ENCODE data around the gene KRTAP1-5. TPM values are rescaled to one million over a fixed set of nuclear protein-coding genes. Genes with fewer than 3 reads are reported as not detected.
"Not testable (repeated sequence)": the region's sequence is repeated elsewhere in the genome, so short reads cannot be mapped to it uniquely, and the experiment has no call there.

KRTAP1-5 gene
- total RNA-seq, 1 experiment from 2014 or later = not detected

GRCh38 chr17:41002814-41003213 is 24.2 kb downstream of the KRTAP1-5 start:
- Histone ChIP-seq H3K4me2 (peak overlapping the region; percentile 26), H3K9me2 (ENCODE audit: insufficient read depth) (no peaks in the 10 kb centered on the region), H3F3A (ENCODE audit: insufficient read depth, low read depth) (no peaks in the 10 kb centered on the region; the same call in 1 of the 2 replicates), H3K4me3 (no peak overlapping the region), H3K27me3 (ENCODE audit: insufficient read depth, low read depth) (no peaks in the 10 kb centered on the region), H3K27ac (0 out of 2 replicates have a peak overlapping the region, but pooled peaks have one; percentile 21), H4K20me1 (ENCODE audit: insufficient read depth) (no peaks in the 10 kb centered on the region), H3K79me2 (ENCODE audit: low read depth) (no peaks in the 10 kb centered on the region), H3K9me3 (ENCODE audit: insufficient read depth, low read depth) (peaks cover 4% of the 10 kb centered on the region; the same call in 1 of the 2 replicates), H3K4me1 (replicated peaks; ENCODE audit: insufficient read depth) (peaks cover 12% of the 10 kb centered on the region), H2AFZ (no peak overlapping the region), H3K36me3 (ENCODE audit: low read depth) (no peaks in the 10 kb centered on the region)
- intact Hi-C loops (cut with micrococcal nuclease; ENCODE audit: unreplicated experiment) = no loop called here
- TF ChIP-seq EZH2 (IDR thresholded peaks at IDR 0.05; ENCODE audit: low read depth) (no peak), CTCF (conservative IDR thresholded peaks at IDR 0.05) (no peak)
- BruUV-seq (replicated peaks) = no TSS peak
- POLR2A ChIA-PET (ENCODE audit: unreplicated experiment) = no interaction called here
- CTCF ChIA-PET = no interaction called here
- DNase-seq = no peak

- POLR2A ChIA-PET (ENCODE audit: unreplicated experiment) = no interaction called here
Measured at GRCh38 chr17:41001795-41002194, 25.2 kb downstream of the KRTAP1-5 start.

GRCh38 chr17:40999563-40999962 is 27.4 kb downstream of the KRTAP1-5 start, which contains the start of gene KRTAP3-2:
Gene KRTAP3-2, minus strand, starts transcription at chr17:40999906. Its CDS starts 53 bp downstream, at chr17:40999853.
- H3F3A ChIP-seq (ENCODE audit: insufficient read depth, low read depth); CTCF ChIA-PET; intact Hi-C loops (cut with micrococcal nuclease; ENCODE audit: unreplicated experiment); H3K27ac ChIP-seq; DNase-seq; POLR2A ChIA-PET (ENCODE audit: unreplicated experiment); H3K4me3 ChIP-seq; BruUV-seq (replicated peaks); H3K9me3 ChIP-seq (ENCODE audit: insufficient read depth, low read depth); H3K4me2 ChIP-seq; H4K20me1 ChIP-seq (ENCODE audit: insufficient read depth); H3K36me3 ChIP-seq (ENCODE audit: low read depth); H3K9me2 ChIP-seq (ENCODE audit: insufficient read depth); H3K27me3 ChIP-seq (ENCODE audit: insufficient read depth, low read depth); H3K79me2 ChIP-seq (ENCODE audit: low read depth): not testable (repeated sequence)
- H2AFZ ChIP-seq = 0 out of 2 replicates have a peak within 1 kb of the TSS, but pooled peaks have one; percentile 1
- peaks cover 11% of the 10 kb centered on the region for H3K4me1 ChIP-seq (replicated peaks; ENCODE audit: insufficient read depth)

More at GRCh38 chr17:41001795-41002194, 25.2 kb downstream of the KRTAP1-5 start:
- BruUV-seq (replicated peaks) = no TSS peak
- DNase-seq = no peak
- CTCF ChIA-PET = no interaction called here
- TF ChIP-seq CTCF (conservative IDR thresholded peaks at IDR 0.05) = no peak
- no peak for TF ChIP-seq EZH2 (IDR thresholded peaks at IDR 0.05; ENCODE audit: low read depth)
- Histone ChIP-seq H3K9me2 (ENCODE audit: insufficient read depth) (no peaks in the 10 kb centered on the region), H3K79me2 (ENCODE audit: low read depth) (no peaks in the 10 kb centered on the region), H3K4me1 (replicated peaks; ENCODE audit: insufficient read depth) (peaks cover 11% of the 10 kb centered on the region), H3K4me3 (no peak overlapping the region), H3K27me3 (ENCODE audit: insufficient read depth, low read depth) (no peaks in the 10 kb centered on the region), H3K4me2 (no peak overlapping the region), H2AFZ (no peak overlapping the region), H3K9me3 (ENCODE audit: insufficient read depth, low read depth) (peaks cover 4% of the 10 kb centered on the region; the same call in 1 of the 2 replicates), H3F3A (ENCODE audit: insufficient read depth, low read depth) (no peaks in the 10 kb centered on the region; the same call in 1 of the 2 replicates), H3K27ac (no peak overlapping the region), H4K20me1 (ENCODE audit: insufficient read depth) (no peaks in the 10 kb centered on the region), H3K36me3 (ENCODE audit: low read depth) (no peaks in the 10 kb centered on the region)
- intact Hi-C loops (cut with micrococcal nuclease; ENCODE audit: unreplicated experiment) = no loop called here

- H3K79me2 ChIP-seq (ENCODE audit: low read depth) = no peaks in the 10 kb centered on the region
- H3K9me3 ChIP-seq (ENCODE audit: insufficient read depth, low read depth) = 0 out of 2 replicates have a peak, but pooled peaks cover 4% of the 10 kb centered on the region
- no TSS peak for BruUV-seq (replicated peaks)
- H3K27ac ChIP-seq = no peak overlapping the region
- no peaks in the 10 kb centered on the region for H4K20me1 ChIP-seq (ENCODE audit: insufficient read depth)
- H3K4me1 ChIP-seq (replicated peaks; ENCODE audit: insufficient read depth) = peaks cover 1% of the 10 kb centered on the region
- no peaks in the 10 kb centered on the region for H3K9me2 ChIP-seq (ENCODE audit: insufficient read depth)
- H3K36me3 ChIP-seq (ENCODE audit: low read depth) = no peaks in the 10 kb centered on the region
- H3F3A ChIP-seq (ENCODE audit: insufficient read depth, low read depth) = no peaks in the 10 kb centered on the region; the same call in 1 of the 2 replicates
- H3K27me3 ChIP-seq (ENCODE audit: insufficient read depth, low read depth) = no peaks in the 10 kb centered on the region
- intact Hi-C loops (cut with micrococcal nuclease; ENCODE audit: unreplicated experiment) = no loop called here
- no peak for DNase-seq
- no peak overlapping the region for H3K4me3 ChIP-seq
- TF ChIP-seq EZH2 (IDR thresholded peaks at IDR 0.05; ENCODE audit: low read depth) = no peak
- TF ChIP-seq CTCF (conservative IDR thresholded peaks at IDR 0.05) = no peak
- ChIA-PET CTCF (no interaction called here), POLR2A (ENCODE audit: unreplicated experiment) (no interaction called here)
- H3K4me2 ChIP-seq = no peak overlapping the region
- H2AFZ ChIP-seq = 0 out of 2 replicates have a peak overlapping the region, but pooled peaks have one; percentile 0
Measured at GRCh38 chr17:40997361-40997760, 29.6 kb downstream of the KRTAP1-5 start.

Measured in PC-9 (cell line).